WTC11 (cell line): ENCODE data around the gene TFCP2. TPM values are rescaled to one million over a fixed set of nuclear protein-coding genes. Genes with fewer than 3 reads are reported as not detected.
A peak's percentile ranks its signal among the peaks of the same experiment; 100 is the strongest.

Experiments
- ATAC-seq: fragments of 200-7000 bp; cut with Tn5 transposase; 2 replicates; pipeline ENCODE4 v1.10.0; 2021; ENCODE audit warnings: mild to moderate bottlenecking, moderate library complexity
- CTCF ChIA-PET: fragments of 300-600 bp; sonication (Branson Sonifier 250); formaldehyde crosslinking; loops from one replicate; lab custom pipeline; 2021; ENCODE audit warnings: antibody characterized with exemption; lab: Charles Lee
- POLR2A ChIA-PET: fragments of 350-600 bp; sonication (Branson Sonifier 250); formaldehyde crosslinking; loops from one replicate; lab custom pipeline; 2021; ENCODE audit warnings: antibody characterized with exemption; lab: Charles Lee
- DNase-seq: peaks from one replicate; pipeline ENCODE4 v3.0.0; 2021; ENCODE audit warnings: low spot score
- H3K27ac Mint-ChIP-seq: 2 replicates; pipeline ENCODE4 v1.8.0; 2021; ENCODE audit warnings: mixed read lengths
- H3K27me3 Mint-ChIP-seq: 2 replicates; pipeline ENCODE4 v1.8.0; 2021; ENCODE audit warnings: low read depth, mild to moderate bottlenecking, moderate library complexity, mixed read lengths
- H3K36me3 Mint-ChIP-seq: 2 replicates; pipeline ENCODE4 v1.8.0; 2021; ENCODE audit warnings: mixed read lengths
- H3K4me1 Mint-ChIP-seq: 2 replicates; pipeline ENCODE4 v1.8.0; 2022; ENCODE audit warnings: mixed read lengths
- H3K4me3 Mint-ChIP-seq: 2 replicates; pipeline ENCODE4 v1.8.0; 2021; ENCODE audit warnings: mild to moderate bottlenecking, moderate library complexity, mixed read lengths
- H3K9me3 Mint-ChIP-seq: 2 replicates; pipeline ENCODE4 v1.8.0; 2021; ENCODE audit warnings: mixed read lengths
- AR ChIP-seq: fragments of 250-450 bp; sonication (Bioruptor Pico); IDR thresholded peaks from 2 replicates; pipeline ENCODE4 v1.9.0; 2021; ENCODE audit warnings: mild to moderate bottlenecking
- ATF6 ChIP-seq: sonication (generic); formaldehyde crosslinking; IDR thresholded peaks from 2 replicates; pipeline ENCODE4 v1.8.1; 2023; ENCODE audit warnings: mild to moderate bottlenecking, missing genetic modification reagents
- CREB1 ChIP-seq: sonication (generic); formaldehyde crosslinking; IDR thresholded peaks from 2 replicates; pipeline ENCODE4 v1.8.0; 2023; ENCODE audit warnings: mild to moderate bottlenecking, missing genetic modification reagents
- ELF4 ChIP-seq: sonication (generic); formaldehyde crosslinking; IDR thresholded peaks from 2 replicates; pipeline ENCODE4 v1.8.1; 2022; ENCODE audit warnings: low read depth, mild to moderate bottlenecking, moderate library complexity, missing genetic modification reagents
- ESRRA ChIP-seq: sonication (generic); formaldehyde crosslinking; IDR thresholded peaks from 2 replicates; pipeline ENCODE4 v1.8.1; 2022; ENCODE audit warnings: mild to moderate bottlenecking, missing genetic modification reagents, borderline replicate concordance
- FOXP1 ChIP-seq: sonication (generic); formaldehyde crosslinking; IDR thresholded peaks from 2 replicates; pipeline ENCODE4 v1.8.0; 2022; ENCODE audit warnings: missing genetic modification reagents, mild to moderate bottlenecking, moderate library complexity, borderline replicate concordance
- GTF2I ChIP-seq: fragments of 250-450 bp; sonication (Bioruptor Pico); conservative IDR thresholded peaks from 2 replicates; pipeline ENCODE4 v1.4.0; 2021; ENCODE audit warnings: mild to moderate bottlenecking
- JUN ChIP-seq: sonication (generic); formaldehyde crosslinking; IDR thresholded peaks from 2 replicates; pipeline ENCODE4 v1.8.0; 2023; ENCODE audit warnings: mild to moderate bottlenecking, missing genetic modification reagents
- NR1H2 ChIP-seq: sonication (generic); formaldehyde crosslinking; IDR thresholded peaks from 2 replicates; pipeline ENCODE4 v1.9.0; 2021; ENCODE audit warnings: mild to moderate bottlenecking, moderate library complexity, missing genetic modification reagents
- NR3C1 ChIP-seq: sonication (generic); formaldehyde crosslinking; conservative IDR thresholded peaks from 2 replicates; pipeline ENCODE4 v1.8.1; 2023; ENCODE audit warnings: low read depth, mild to moderate bottlenecking, missing genetic modification reagents
- PRRX2 ChIP-seq: fragments of 250-450 bp; sonication (Bioruptor Pico); IDR thresholded peaks from 2 replicates; pipeline ENCODE4 v1.8.0; 2021; ENCODE audit warnings: mild to moderate bottlenecking
- RELA ChIP-seq: sonication (generic); formaldehyde crosslinking; IDR thresholded peaks from 2 replicates; pipeline ENCODE4 v1.8.1; 2022; ENCODE audit warnings: missing genetic modification reagents, mild to moderate bottlenecking, borderline replicate concordance
- SOX15 ChIP-seq: fragments of 250-450 bp; sonication (Bioruptor Pico); IDR thresholded peaks from 2 replicates; pipeline ENCODE4 v1.9.0; 2021; ENCODE audit warnings: mild to moderate bottlenecking
- ZBTB21 ChIP-seq: sonication (generic); formaldehyde crosslinking; IDR thresholded peaks from 2 replicates; pipeline ENCODE4 v1.8.1; 2023; ENCODE audit warnings: mild to moderate bottlenecking, missing genetic modification reagents, borderline replicate concordance
- ZNF219 ChIP-seq: sonication (generic); formaldehyde crosslinking; IDR thresholded peaks from 2 replicates; pipeline ENCODE4 v1.8.0; 2023; ENCODE audit warnings: missing genetic modification reagents, mild to moderate bottlenecking, borderline replicate concordance
- ZNF263 ChIP-seq: sonication (generic); formaldehyde crosslinking; IDR thresholded peaks from 2 replicates; pipeline ENCODE4 v1.8.1; 2022; ENCODE audit warnings: low read depth, mild to moderate bottlenecking, moderate library complexity, missing genetic modification reagents
- ZNF317 ChIP-seq: sonication (generic); formaldehyde crosslinking; IDR thresholded peaks from 2 replicates; pipeline ENCODE4 v1.8.1; 2023; ENCODE audit warnings: low read depth, mild to moderate bottlenecking, moderate library complexity, missing genetic modification reagents, borderline replicate concordance
- total RNA-seq: library from RNA; stranded (reverse); gene quantifications from 3 replicates; pipeline ENCODE4 v1.2.3, GENCODE V29; 2021
- TF ChIP-seq, protein P1 (sequence below): sonication (generic); formaldehyde crosslinking; IDR thresholded peaks from 2 replicates; pipeline ENCODE4 v1.8.0; 2022; ENCODE audit warnings: mild to moderate bottlenecking, missing genetic modification reagents
- TF ChIP-seq, protein P2 (sequence below): fragments of 200-600 bp; IDR thresholded peaks from 2 replicates; pipeline ENCODE4 v1.8.0; 2022; ENCODE audit warnings: antibody characterized with exemption
- TF ChIP-seq, protein P3 (sequence below): sonication (generic); formaldehyde crosslinking; IDR thresholded peaks from 2 replicates; pipeline ENCODE4 v1.8.1; 2023; ENCODE audit warnings: mild to moderate bottlenecking, moderate library complexity, missing genetic modification reagents

Gene TFCP2
- total RNA-seq, 1 experiment from 2014 or later, result 35.4 TPM

- no peak overlapping the region for H3K27ac Mint-ChIP-seq
- CTCF ChIA-PET, result interaction anchor here (1.1 kb wide), 1 partner anchor 63 kb away, joined by 3 read pairs; no protein-coding TSS in a partner anchor
- no peaks in the 10 kb centered on the region for H3K27me3 Mint-ChIP-seq
- ATAC-seq, result no peak
- no peak overlapping the region for H3K4me3 Mint-ChIP-seq
- H3K36me3 Mint-ChIP-seq, result no peaks in the 10 kb centered on the region
- H3K9me3 Mint-ChIP-seq, result no peaks in the 10 kb centered on the region
- DNase-seq, result no peak
- POLR2A ChIA-PET, result no interaction called here
- TF ChIP-seq PRRX2 (no peak), FOXP1 (CRISPR knock-in tag) (no peak), ZNF317 (no peak), JUN (no peak), AR (CRISPR knock-in tag) (no peak)
- TF ChIP-seq, protein P1, sequence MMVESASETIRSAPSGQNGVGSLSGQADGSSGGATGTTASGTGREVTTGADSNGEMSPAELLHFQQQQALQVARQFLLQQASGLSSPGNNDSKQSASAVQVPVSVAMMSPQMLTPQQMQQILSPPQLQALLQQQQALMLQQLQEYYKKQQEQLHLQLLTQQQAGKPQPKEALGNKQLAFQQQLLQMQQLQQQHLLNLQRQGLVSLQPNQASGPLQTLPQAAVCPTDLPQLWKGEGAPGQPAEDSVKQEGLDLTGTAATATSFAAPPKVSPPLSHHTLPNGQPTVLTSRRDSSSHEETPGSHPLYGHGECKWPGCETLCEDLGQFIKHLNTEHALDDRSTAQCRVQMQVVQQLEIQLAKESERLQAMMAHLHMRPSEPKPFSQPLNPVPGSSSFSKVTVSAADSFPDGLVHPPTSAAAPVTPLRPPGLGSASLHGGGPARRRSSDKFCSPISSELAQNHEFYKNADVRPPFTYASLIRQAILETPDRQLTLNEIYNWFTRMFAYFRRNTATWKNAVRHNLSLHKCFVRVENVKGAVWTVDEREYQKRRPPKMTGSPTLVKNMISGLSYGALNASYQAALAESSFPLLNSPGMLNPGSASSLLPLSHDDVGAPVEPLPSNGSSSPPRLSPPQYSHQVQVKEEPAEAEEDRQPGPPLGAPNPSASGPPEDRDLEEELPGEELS, result no peak
- no peaks in the 10 kb centered on the region for H3K4me1 Mint-ChIP-seq
These were observed 26.5 kb upstream of the TFCP2 start for GRCh38 chr12:51199366-51199945.

DNA sequence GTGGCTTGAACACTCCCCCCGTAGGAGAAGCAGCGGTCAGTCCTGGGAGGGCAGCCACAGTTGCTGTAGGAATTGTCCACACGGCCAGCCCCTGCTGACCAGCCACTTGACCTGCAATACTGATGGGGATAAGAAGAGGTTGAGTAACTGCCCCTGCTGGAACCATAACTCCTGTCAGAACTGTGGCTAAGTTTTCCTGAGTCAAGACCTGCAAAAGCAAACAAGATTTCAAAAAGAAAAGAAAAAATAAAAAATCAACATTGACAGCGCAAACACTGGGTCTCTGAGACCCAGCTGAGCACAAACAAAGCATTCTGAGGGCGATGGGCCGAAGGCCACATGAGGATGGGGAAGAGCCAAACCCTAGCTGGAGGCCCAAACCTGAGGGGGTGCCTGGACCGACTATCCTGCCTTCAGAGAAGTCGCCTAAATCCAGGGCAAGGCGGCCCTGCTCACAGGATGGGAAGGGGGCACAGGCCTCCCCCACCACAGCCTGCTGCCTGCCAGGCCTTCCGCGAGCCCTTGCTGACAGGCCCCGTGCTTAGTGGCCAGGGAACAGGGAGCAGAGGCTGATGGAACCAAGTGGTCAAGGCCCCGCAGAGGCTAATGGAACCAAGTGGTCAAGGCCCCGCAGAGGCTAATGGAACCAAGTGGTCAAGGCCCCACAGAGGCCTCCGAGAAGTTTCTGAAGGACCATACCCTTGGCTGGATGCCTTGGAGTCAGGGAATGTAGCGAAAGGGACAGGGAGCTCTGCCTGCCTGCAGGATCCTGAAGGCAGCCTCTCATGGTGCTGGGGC, 25.8 kb upstream of the TFCP2 start:
- ATAC-seq (no peak), DNase-seq (no peak)
- TF ChIP-seq NR1H2 (CRISPR knock-in tag), result no peak
- no peak for TF ChIP-seq GTF2I (CRISPR knock-in tag)
- TF ChIP-seq ZNF219 (CRISPR knock-in tag), result no peak
- no peak for TF ChIP-seq RELA (CRISPR knock-in tag)
- no peak for TF ChIP-seq ATF6
- no peak for TF ChIP-seq SOX15 (CRISPR knock-in tag)
- TF ChIP-seq JUN, result no peak
- TF ChIP-seq ZNF263 (CRISPR knock-in tag), result no peak
- no peak for TF ChIP-seq ZBTB21
- no peak for TF ChIP-seq CREB1 (CRISPR knock-in tag)
- TF ChIP-seq, protein P2, sequence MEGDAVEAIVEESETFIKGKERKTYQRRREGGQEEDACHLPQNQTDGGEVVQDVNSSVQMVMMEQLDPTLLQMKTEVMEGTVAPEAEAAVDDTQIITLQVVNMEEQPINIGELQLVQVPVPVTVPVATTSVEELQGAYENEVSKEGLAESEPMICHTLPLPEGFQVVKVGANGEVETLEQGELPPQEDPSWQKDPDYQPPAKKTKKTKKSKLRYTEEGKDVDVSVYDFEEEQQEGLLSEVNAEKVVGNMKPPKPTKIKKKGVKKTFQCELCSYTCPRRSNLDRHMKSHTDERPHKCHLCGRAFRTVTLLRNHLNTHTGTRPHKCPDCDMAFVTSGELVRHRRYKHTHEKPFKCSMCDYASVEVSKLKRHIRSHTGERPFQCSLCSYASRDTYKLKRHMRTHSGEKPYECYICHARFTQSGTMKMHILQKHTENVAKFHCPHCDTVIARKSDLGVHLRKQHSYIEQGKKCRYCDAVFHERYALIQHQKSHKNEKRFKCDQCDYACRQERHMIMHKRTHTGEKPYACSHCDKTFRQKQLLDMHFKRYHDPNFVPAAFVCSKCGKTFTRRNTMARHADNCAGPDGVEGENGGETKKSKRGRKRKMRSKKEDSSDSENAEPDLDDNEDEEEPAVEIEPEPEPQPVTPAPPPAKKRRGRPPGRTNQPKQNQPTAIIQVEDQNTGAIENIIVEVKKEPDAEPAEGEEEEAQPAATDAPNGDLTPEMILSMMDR, result no peak
- no peak for TF ChIP-seq ELF4 (CRISPR knock-in tag)
- TF ChIP-seq ESRRA, result no peak
- TF ChIP-seq, protein P3, sequence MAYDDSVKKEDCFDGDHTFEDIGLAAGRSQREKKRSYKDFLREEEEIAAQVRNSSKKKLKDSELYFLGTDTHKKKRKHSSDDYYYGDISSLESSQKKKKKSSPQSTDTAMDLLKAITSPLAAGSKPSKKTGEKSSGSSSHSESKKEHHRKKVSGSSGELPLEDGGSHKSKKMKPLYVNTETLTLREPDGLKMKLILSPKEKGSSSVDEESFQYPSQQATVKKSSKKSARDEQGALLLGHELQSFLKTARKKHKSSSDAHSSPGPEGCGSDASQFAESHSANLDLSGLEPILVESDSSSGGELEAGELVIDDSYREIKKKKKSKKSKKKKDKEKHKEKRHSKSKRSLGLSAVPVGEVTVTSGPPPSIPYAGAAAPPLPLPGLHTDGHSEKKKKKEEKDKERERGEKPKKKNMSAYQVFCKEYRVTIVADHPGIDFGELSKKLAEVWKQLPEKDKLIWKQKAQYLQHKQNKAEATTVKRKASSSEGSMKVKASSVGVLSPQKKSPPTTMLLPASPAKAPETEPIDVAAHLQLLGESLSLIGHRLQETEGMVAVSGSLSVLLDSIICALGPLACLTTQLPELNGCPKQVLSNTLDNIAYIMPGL (CRISPR knock-in tag), result no peak
- no peak for TF ChIP-seq NR3C1 (CRISPR knock-in tag)
- Mint-ChIP-seq H3K4me3 (no peak overlapping the region), H3K36me3 (no peaks in the 10 kb centered on the region), H3K4me1 (no peaks in the 10 kb centered on the region), H3K27me3 (no peaks in the 10 kb centered on the region), H3K27ac (0 out of 2 replicates have a peak overlapping the region, but pooled peaks have one; percentile 26), H3K9me3 (no peaks in the 10 kb centered on the region)
- POLR2A ChIA-PET, result no interaction called here
- CTCF ChIA-PET, result no interaction called here
